Loucy (cell line): ENCODE data around the gene CCDC184.

Experiments
- H2AFZ ChIP-seq: fragments of 200-600 bp; sonication (generic); 2 replicates; pipeline ENCODE4 v1.6.0; 2016; ENCODE audit warnings: antibody characterized with exemption, mild to moderate bottlenecking, low read length, moderate library complexity
- H3F3A ChIP-seq: fragments of 200-600 bp; 2 replicates; pipeline ENCODE4 v1.6.0; 2016; ENCODE audit warnings: antibody characterized with exemption, low read depth, mild to moderate bottlenecking
- H3K27me3 ChIP-seq: fragments of 200-600 bp; sonication (generic); 2 replicates; pipeline ENCODE4 v1.6.1; 2014; ENCODE audit warnings: low read length, mild to moderate bottlenecking; ENCODE audit not compliant: insufficient read depth, poor library complexity, severe bottlenecking
- H3K36me3 ChIP-seq: fragments of 200-600 bp; sonication (generic); 2 replicates; pipeline ENCODE4 v1.6.1; 2016; ENCODE audit warnings: low read length; ENCODE audit not compliant: insufficient read depth
- H3K4me1 ChIP-seq: fragments of 200-600 bp; sonication (generic); 2 replicates; pipeline ENCODE4 v1.5.1; 2014; ENCODE audit warnings: low read length, mild to moderate bottlenecking; ENCODE audit not compliant: insufficient read depth, poor library complexity, severe bottlenecking
- H3K4me2 ChIP-seq: fragments of 200-600 bp; sonication (generic); 2 replicates; pipeline ENCODE4 v1.6.0; 2014; ENCODE audit warnings: antibody characterized with exemption, low read length, low read depth, mild to moderate bottlenecking; ENCODE audit not compliant: poor library complexity, severe bottlenecking
- H3K4me3 ChIP-seq: fragments of 200-600 bp; sonication (generic); 2 replicates; pipeline ENCODE4 v1.5.1; 2014; ENCODE audit warnings: low read length, mild to moderate bottlenecking, mixed read lengths; ENCODE audit not compliant: poor library complexity, severe bottlenecking
- H3K79me2 ChIP-seq: fragments of 200-600 bp; sonication (generic); 2 replicates; pipeline ENCODE4 v1.6.1; 2014; ENCODE audit warnings: low read length; ENCODE audit not compliant: insufficient read depth
- H3K9ac ChIP-seq: fragments of 200-600 bp; sonication (generic); 2 replicates; pipeline ENCODE4 v1.6.0; 2014; ENCODE audit warnings: mild to moderate bottlenecking, low read depth, low read length, moderate library complexity; ENCODE audit not compliant: poor library complexity, severe bottlenecking
- H3K9me2 ChIP-seq: fragments of 200-600 bp; sonication (generic); replicated peaks from 2 replicates; pipeline ENCODE4 v1.6.1; 2016; ENCODE audit warnings: low read depth, low read length, mixed read lengths
- H3K9me3 ChIP-seq: fragments of 200-600 bp; sonication (generic); 2 replicates; pipeline ENCODE4 v1.6.1; 2014; ENCODE audit warnings: mild to moderate bottlenecking, antibody characterized with exemption, low read length, low read depth; ENCODE audit not compliant: insufficient read depth
- H4K20me1 ChIP-seq: fragments of 200-600 bp; sonication (generic); 2 replicates; pipeline ENCODE4 v1.6.0; 2014; ENCODE audit warnings: antibody characterized with exemption, low read length, mild to moderate bottlenecking; ENCODE audit not compliant: insufficient read depth, poor library complexity, severe bottlenecking
- CTCF ChIP-seq: fragments of 200-600 bp; sonication (generic); conservative IDR thresholded peaks from 2 replicates; pipeline ENCODE4 v1.5.1; 2014; ENCODE audit warnings: mild to moderate bottlenecking, antibody characterized with exemption, low read length
- EZH2phosphoT487 ChIP-seq: fragments of 200-600 bp; IDR thresholded peaks from 2 replicates; pipeline ENCODE4 v1.6.1; 2018; ENCODE audit warnings: antibody characterized with exemption, mild to moderate bottlenecking, moderate library complexity, borderline replicate concordance

CCDC184 gene

GRCh38 chr12:48179466-48179865 lies 4.0 kb upstream of the CCDC184 start:
- Histone ChIP-seq H3K4me1 (peaks cover 20% of the 10 kb centered on the region), H2AFZ (no peak overlapping the region), H3K9me2 (no peaks in the 10 kb centered on the region), H3K27me3 (no peaks in the 10 kb centered on the region), H3K36me3 (no peaks in the 10 kb centered on the region), H3K9me3 (no peaks in the 10 kb centered on the region), H3K9ac (no peak overlapping the region), H4K20me1 (no peaks in the 10 kb centered on the region), H3K4me3 (no peak overlapping the region), H3K4me2 (no peak overlapping the region), H3F3A (no peaks in the 10 kb centered on the region), H3K79me2 (no peaks in the 10 kb centered on the region)
- TF ChIP-seq EZH2phosphoT487 (no peak), CTCF (no peak)

GRCh38 chr12:48180424-48180823 lies 3.0 kb upstream of the CCDC184 start:
- H3K4me3 ChIP-seq, result no peak overlapping the region
- H2AFZ ChIP-seq, result no peak overlapping the region
- H3K9me2 ChIP-seq, result no peaks in the 10 kb centered on the region
- TF ChIP-seq EZH2phosphoT487, result no peak
- no peak for TF ChIP-seq CTCF
- no peaks in the 10 kb centered on the region; the same call in 1 of the 2 replicates for H3F3A ChIP-seq
- H4K20me1 ChIP-seq, result no peaks in the 10 kb centered on the region
- no peaks in the 10 kb centered on the region for H3K36me3 ChIP-seq
- H3K4me1 ChIP-seq, result peaks cover 24% of the 10 kb centered on the region
- no peaks in the 10 kb centered on the region for H3K9me3 ChIP-seq
- H3K9ac ChIP-seq, result no peak overlapping the region
- no peaks in the 10 kb centered on the region for H3K79me2 ChIP-seq
- H3K27me3 ChIP-seq, result no peaks in the 10 kb centered on the region
- H3K4me2 ChIP-seq, result no peak overlapping the region

- Histone ChIP-seq H2AFZ (no peak overlapping the region), H3K9me3 (no peaks in the 10 kb centered on the region), H3K36me3 (no peaks in the 10 kb centered on the region), H3K27me3 (no peaks in the 10 kb centered on the region), H3K9me2 (no peaks in the 10 kb centered on the region), H3K79me2 (no peaks in the 10 kb centered on the region), H3K9ac (no peak overlapping the region), H3F3A (no peaks in the 10 kb centered on the region; the same call in 1 of the 2 replicates), H3K4me3 (no peak overlapping the region), H3K4me1 (peaks cover 24% of the 10 kb centered on the region), H3K4me2 (no peak overlapping the region), H4K20me1 (no peaks in the 10 kb centered on the region)
- TF ChIP-seq CTCF (no peak), EZH2phosphoT487 (no peak)
These were observed 2.5 kb upstream of the CCDC184 start for GRCh38 chr12:48180857-48181495.
